AG08395 (cell line): Measurements from ENCODE around the gene PTPRN2.
"Not testable (repeated sequence)": the region's sequence is repeated elsewhere in the genome, so short reads cannot be mapped to it uniquely, and the experiment has no call there.

Source experiments
- DNase-seq: peaks from one replicate; pipeline ENCODE4 v3.0.0; 2012; ENCODE audit warnings: mixed read lengths, low spot score

Gene PTPRN2

DNA sequence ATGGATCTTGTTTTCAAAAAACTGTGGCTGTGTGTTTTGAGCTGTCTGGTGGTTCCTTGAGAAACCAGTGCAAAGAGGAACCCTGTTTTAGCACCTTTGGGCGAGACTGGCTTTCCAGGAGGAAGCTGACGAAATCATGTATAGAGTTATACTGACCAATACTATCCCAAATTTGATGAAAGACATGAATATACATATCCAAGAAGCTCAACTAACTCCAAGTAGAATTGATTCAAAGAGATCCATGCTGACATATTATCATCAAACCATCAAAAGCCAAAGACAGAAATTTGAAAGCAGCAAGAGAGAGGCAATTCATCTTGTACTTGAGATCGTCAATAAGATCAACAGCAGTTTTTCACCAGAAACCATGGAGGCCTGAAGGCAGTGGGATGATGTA, 640.1 kb downstream of the PTPRN2 start:
- DNase-seq = no peak

GRCh38 chr7:157946398-157947060, 641.1 kb downstream of the PTPRN2 start:
- DNase-seq = no peak

DNA sequence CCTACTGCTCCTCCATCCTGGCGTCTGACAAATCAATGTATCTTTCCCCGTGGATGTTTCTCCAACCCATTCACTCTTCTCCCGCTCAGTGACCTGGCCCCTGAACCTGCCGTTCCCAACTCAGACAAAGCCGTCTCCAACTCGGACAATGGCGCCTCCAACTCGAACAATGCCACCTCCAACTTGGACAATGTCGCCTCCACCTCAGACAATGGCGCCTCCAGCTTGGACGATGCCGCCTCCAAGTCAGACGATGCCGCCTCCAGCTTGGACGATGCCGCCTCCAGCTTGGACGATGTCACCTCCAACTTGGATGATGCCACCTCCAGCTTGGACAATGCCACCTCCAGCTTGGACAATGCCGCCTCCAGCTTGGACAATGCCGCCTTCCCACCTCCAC, 642.2 kb downstream of the PTPRN2 start:
- DNase-seq = no peak

DNA sequence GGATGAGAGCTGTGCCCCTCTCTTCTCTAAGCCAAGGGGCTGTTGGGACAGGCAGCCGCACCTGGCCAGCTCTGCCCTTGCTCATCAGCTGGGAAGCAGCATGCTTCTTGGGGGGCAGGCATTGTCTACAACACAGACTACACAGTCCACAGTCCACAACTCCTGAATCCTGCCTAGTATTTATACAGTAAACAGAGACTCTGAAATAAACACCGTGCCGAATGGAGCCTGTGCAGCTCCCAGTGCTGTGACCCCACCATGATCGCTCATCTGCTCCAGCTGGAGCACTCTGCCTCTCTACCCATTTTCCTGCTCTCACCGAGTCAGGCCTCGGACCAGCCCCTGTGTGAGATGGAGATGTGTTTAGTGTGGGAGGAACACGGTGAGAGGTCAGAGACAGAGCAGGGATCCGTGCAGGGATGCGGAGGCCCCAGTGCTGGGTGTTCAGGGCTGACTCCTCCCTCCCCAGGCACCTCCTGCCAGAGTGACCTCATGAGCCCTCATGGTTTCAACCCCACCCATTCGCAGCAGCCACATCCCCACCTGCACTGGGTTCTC, 642.8 kb downstream of the PTPRN2 start:
- no peak for DNase-seq

GRCh38 chr7:157944051-157944450, 643.6 kb downstream of the PTPRN2 start:
- DNase-seq = no peak

DNA sequence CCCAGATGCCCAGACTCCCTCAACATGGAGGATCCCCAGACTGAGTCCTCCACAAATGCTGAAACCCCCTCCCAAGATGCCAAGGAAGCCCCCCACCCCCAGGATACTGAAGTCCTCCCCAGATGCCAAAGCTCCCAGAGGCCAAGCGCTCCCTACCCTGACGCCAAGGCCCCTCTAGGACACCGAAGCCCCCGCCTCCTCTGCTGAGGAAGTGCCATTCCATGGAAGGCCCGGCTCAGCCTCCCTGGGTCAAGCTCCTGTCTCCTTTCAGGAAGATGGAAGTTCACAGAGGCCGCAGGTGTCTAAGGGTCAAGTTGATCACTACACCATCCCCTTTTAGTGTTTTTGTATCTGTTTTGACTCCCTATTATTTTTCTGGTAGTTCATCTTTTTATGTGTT, 644.1 kb downstream of the PTPRN2 start:
- DNase-seq = no peak

- DNase-seq = no peak
Measured at GRCh38 chr7:157941210-157941609, 646.4 kb downstream of the PTPRN2 start.

- DNase-seq = no peak
Measured at GRCh38 chr7:157940497-157940896, 647.1 kb downstream of the PTPRN2 start.

- DNase-seq = no peak
Measured at GRCh38 chr7:157938211-157938610, 649.4 kb downstream of the PTPRN2 start.

GRCh38 chr7:157937406-157937805, 650.2 kb downstream of the PTPRN2 start:
- no peak for DNase-seq

DNA sequence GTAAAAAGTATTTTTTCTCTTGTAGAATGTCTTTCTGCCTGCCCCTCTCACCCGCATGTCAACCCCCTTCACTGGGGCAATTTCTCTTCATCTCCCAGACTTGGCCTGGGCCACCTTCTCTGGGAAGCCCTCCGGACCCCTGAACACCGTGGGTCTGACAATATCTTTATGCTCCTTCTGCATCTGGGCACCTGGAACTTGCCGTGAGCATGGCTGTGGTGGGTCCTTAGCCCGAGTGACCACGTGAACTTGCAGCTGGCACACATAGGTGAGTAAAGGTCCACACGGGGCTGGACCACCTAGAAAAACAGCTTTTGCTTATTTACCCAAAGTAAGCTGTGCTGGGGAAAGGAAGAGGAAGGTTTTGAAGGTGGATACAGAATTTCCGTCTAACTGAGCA, 650.6 kb downstream of the PTPRN2 start:
- DNase-seq = no peak

- not testable (repeated sequence) for DNase-seq
Measured at GRCh38 chr7:157935721-157936120, 651.9 kb downstream of the PTPRN2 start.

DNA sequence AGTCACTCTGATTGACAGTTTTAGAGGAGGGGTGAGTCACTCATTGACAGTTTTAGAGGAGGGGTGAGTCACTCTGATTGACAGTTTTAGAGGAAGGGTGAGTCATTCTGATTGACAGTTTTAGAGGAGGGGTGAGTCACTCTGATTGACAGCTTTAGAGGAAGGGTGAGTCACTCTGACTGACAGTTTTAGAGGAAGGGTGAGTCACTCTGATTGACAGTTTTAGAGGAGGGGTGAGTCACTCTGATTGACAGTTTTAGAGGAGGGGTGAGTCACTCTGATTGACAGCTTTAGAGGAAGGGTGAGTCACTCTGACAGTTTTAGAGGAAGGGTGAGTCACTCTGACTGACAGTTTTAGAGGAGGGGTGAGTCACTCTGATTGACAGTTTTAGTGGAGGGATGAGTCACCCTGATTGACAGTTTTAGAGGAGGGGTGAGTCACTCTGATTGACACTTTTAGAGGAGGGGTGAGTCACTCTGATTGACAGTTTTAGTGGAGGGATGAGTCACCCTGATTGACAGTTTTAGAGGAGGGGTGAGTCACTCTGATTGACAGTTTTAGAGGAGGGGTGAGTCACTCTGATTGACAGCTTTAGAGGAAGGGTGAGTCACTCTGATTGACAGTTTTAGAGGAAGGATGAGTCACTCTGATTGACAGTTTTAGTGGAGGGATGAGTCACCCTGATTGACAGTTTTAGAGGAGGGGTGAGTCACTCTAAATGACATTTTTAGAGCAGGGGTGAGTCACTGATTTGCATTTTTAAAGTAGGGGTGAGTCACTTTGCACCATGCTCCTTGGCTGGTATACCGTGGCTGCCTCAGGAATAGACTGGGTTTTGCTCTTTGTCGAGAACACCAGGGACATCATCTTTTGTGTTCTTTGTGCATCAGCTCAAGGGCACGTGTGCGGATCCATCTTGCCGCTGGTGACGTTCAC, 654.1 kb downstream of the PTPRN2 start:
- DNase-seq = not testable (repeated sequence)

GRCh38 chr7:157932498-157933218, 655.0 kb downstream of the PTPRN2 start:
- no peak for DNase-seq

GRCh38 chr7:157930926-157931466, 656.6 kb downstream of the PTPRN2 start:
- no peak for DNase-seq

- DNase-seq = no peak
Measured at GRCh38 chr7:157930441-157930840, 657.2 kb downstream of the PTPRN2 start.

DNA sequence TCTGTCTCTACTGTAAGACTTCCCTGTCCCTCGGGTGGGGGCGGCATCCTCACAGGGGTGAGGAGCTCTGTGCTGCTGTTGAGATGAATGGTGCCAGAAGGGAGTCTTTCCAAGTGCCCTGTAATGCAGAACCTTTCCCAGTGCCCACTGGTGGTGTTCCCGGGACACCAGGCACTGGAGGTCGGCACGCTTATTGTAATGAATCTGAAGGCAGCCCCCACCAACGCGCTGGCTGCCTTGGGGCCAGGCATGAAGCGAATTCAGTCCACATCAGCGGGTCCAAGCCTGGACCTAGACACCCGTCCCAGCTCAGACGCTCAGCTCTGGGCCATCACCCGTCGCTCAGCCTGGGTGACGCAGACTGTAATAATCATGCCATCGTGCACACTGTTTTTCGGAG, 658.0 kb downstream of the PTPRN2 start:
- no peak for DNase-seq

GRCh38 chr7:157928808-157929425, 658.7 kb downstream of the PTPRN2 start:
- no peak for DNase-seq

GRCh38 chr7:157928171-157928794, 659.3 kb downstream of the PTPRN2 start:
- DNase-seq = no peak

DNA sequence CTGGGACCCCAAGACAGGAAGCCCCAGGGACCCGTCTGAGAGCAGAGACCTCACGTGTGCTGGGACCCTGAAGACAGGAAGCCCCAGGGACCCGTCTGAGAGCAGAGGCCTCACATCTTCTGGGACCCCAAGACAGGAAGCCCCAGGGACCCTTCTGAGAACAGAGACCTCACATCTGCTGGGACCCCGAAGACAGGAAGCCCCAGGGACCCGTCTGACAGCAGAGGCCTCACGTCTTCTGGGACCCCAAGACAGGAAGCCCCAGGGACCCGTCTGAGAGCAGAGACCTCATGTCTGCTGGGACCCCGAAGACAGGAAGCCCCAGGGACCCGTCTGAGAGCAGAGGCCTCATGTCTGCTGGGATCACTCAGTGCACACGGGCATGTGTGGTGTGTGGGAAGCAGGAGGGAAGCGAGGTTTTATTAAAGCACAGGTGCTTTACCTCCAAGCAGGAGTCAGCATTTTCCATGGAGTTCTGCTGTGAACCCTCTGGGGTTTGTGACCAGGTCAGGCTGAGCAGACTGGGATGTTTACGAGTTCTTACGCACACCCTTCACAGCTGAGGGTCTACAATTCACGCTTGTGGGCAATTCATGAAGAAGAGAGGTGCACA, 660.2 kb downstream of the PTPRN2 start:
- DNase-seq = no peak
